HEK293 (cell line): Measurements from ENCODE around the gene S100A6.

Experiments used
- MEIS1 ChIP-seq: sonication (generic); formaldehyde crosslinking; IDR thresholded peaks from 2 replicates; pipeline ENCODE4 v1.8.1; 2022; ENCODE audit warnings: missing genetic modification reagents, mild to moderate bottlenecking, borderline replicate concordance
- ZNF112 ChIP-seq: fragments of 450-650 bp; formaldehyde crosslinking; IDR thresholded peaks from 2 replicates; pipeline ENCODE4 v1.5.0; 2017; ENCODE audit warnings: missing biosample characterization, missing genetic modification characterization
- ZNF239 ChIP-seq: fragments of 450-650 bp; formaldehyde crosslinking; IDR thresholded peaks from 2 replicates; pipeline ENCODE4 v1.5.1; 2016; ENCODE audit warnings: missing biosample characterization, missing genetic modification characterization
- ZNF391 ChIP-seq: fragments of 450-650 bp; formaldehyde crosslinking; IDR thresholded peaks from 2 replicates; pipeline ENCODE4 v1.5.1; 2016; ENCODE audit warnings: low read depth, missing biosample characterization, missing genetic modification characterization, borderline replicate concordance
- TF ChIP-seq, protein P1 (sequence below): fragments of 450-650 bp; formaldehyde crosslinking; IDR thresholded peaks from 2 replicates; pipeline ENCODE4 v1.5.1; 2016; ENCODE audit warnings: missing biosample characterization, missing genetic modification characterization

DNA sequence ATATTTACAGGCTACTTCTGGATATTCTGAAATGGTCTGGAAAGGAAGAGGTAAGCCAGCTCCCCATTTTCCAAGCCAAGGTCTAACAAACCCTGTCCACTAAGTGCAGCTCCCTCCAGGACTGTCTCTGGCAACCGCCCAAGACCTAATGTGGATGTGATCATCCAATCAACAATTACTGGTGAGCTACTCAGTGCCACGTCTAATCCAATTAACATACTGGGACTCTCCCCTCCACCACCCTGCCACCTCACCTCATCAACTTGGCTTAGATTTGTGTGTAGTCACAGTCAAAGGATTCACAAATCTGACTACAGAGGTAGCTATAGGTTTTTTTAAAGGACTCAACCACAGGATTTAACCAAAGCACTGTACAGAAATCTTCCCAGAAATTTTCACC, 49.9 kb downstream of the S100A6 start:
- TF ChIP-seq ZNF391 (tag by site-specific recombination) (no peak), ZNF239 (tag by site-specific recombination) (no peak), ZNF112 (tag by site-specific recombination) (no peak), MEIS1 (CRISPR knock-in tag) (no peak)
- TF ChIP-seq, protein P1, sequence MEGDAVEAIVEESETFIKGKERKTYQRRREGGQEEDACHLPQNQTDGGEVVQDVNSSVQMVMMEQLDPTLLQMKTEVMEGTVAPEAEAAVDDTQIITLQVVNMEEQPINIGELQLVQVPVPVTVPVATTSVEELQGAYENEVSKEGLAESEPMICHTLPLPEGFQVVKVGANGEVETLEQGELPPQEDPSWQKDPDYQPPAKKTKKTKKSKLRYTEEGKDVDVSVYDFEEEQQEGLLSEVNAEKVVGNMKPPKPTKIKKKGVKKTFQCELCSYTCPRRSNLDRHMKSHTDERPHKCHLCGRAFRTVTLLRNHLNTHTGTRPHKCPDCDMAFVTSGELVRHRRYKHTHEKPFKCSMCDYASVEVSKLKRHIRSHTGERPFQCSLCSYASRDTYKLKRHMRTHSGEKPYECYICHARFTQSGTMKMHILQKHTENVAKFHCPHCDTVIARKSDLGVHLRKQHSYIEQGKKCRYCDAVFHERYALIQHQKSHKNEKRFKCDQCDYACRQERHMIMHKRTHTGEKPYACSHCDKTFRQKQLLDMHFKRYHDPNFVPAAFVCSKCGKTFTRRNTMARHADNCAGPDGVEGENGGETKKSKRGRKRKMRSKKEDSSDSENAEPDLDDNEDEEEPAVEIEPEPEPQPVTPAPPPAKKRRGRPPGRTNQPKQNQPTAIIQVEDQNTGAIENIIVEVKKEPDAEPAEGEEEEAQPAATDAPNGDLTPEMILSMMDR (tag by site-specific recombination): no peak
